ENCODE results near the gene SCN4A. TPM values are rescaled to one million over a fixed set of nuclear protein-coding genes. Genes with fewer than 3 reads are reported as not detected.

The SCN4A gene
- total and polyA plus RNA-seq, 8 donors, result 0.04 to 1.7 (median 0.29) TPM

DNA sequence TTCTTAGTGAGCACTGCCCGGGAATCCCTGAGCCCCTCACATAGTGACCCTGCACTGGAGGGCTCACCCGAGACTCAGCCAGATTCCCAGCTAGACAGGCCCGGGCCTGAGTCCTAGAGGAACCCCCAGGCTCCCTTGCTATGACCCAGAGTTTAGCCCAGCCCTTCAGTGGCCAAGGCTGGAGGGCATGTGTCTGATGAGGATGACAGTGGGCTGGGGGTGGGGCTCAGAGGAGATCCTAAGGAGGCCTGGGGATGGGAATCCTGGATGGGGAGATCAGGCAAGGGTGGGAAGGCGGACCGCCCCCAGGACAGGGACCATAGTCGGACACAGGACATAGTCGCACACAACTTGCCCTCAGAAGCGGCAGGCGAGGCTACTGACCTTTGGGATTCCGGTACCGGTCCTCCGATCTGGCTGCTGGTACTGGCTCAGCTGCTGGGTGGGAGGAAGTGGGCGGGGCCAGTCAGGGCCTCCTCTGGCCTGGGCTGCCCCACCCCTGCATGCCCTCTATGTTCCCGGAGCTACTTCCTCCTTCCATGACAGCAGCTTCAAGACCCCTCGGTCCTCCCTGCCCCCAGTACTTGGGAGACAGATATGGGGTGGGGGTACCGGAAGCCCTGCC, 41.7 kb downstream of the SCN4A start:
- no peaks in the 10 kb centered on the region for H3K36me3 ChIP-seq
- ATAC-seq, result peak in 3 of 4 donors; percentile 47 to 79 (median 55)
- H3K27me3 ChIP-seq, result no peaks in the 10 kb centered on the region
- intact Hi-C loops (cut with DNase I), result no loop called here
- H3K4me1 ChIP-seq, result no peaks in the 10 kb centered on the region
- 74 to 79% methylated on average over 13 to 16 of the region's 16 CpGs for WGBS, 2 donors
- DNase-seq, result peak in 2 of 6 donors; percentile 20 to 57
- TF ChIP-seq, protein P1, sequence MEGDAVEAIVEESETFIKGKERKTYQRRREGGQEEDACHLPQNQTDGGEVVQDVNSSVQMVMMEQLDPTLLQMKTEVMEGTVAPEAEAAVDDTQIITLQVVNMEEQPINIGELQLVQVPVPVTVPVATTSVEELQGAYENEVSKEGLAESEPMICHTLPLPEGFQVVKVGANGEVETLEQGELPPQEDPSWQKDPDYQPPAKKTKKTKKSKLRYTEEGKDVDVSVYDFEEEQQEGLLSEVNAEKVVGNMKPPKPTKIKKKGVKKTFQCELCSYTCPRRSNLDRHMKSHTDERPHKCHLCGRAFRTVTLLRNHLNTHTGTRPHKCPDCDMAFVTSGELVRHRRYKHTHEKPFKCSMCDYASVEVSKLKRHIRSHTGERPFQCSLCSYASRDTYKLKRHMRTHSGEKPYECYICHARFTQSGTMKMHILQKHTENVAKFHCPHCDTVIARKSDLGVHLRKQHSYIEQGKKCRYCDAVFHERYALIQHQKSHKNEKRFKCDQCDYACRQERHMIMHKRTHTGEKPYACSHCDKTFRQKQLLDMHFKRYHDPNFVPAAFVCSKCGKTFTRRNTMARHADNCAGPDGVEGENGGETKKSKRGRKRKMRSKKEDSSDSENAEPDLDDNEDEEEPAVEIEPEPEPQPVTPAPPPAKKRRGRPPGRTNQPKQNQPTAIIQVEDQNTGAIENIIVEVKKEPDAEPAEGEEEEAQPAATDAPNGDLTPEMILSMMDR (IDR thresholded peaks at IDR 0.05), result no peak
- no peak overlapping the region for H3K4me3 ChIP-seq
- no peaks in the 10 kb centered on the region for H3K9me3 ChIP-seq
- no peak overlapping the region for H3K27ac ChIP-seq
- no peak for FAIRE-seq

DNA sequence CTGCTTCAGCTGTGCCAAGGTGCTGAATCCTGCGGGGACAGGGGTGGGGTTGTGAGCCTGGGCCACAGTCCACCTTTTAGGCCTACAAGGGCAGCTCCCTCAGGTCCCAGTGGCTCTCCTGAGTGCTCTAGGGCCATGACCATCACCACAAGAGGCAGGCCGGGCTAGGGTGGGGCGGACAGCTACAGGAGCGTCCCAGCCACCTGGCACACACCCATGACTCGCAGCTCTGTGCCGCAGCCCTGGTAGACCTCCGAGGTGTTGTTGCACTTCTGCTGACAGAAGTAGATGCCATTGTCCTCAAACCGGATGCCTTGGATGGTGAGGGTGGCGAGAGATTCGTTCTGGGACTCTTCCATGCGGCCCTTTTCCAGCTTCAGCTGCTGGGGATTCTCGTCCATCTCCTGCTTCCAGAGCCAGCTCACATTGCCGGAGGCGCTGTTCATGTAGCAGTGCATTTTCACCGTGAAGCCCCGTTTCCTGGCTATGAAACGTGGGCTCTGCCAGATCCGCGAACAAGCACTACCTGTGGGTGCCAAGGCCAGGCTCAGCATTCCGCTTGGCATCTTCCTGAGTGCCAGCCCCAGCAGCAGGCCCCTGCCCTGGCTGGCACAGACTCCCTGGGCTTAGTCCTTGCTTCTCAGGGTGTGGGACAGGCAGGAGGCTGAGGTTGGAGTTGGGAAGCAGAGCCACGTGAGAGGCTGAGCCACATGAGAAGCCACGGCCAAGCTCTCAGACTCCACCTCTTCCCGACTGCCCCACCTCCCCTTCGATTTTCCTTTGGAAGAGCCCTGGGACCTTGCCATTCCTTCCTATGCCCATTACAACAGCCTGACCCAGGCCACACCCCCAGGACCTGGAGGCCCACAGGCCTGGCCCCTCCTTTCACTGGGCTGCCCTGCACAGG, 42.6 kb downstream of the SCN4A start:
- H3K27ac ChIP-seq, result no peak overlapping the region
- no peaks in the 10 kb centered on the region for H3K27me3 ChIP-seq
- DNase-seq (peak in 2 of 6 donors; percentile 14 to 50), FAIRE-seq (no peak), ATAC-seq (peak in 3 of 4 donors; percentile 36 to 56 (median 44))
- no peaks in the 10 kb centered on the region for H3K36me3 ChIP-seq
- H3K4me3 ChIP-seq, result no peak overlapping the region
- intact Hi-C loops (cut with DNase I), result no loop called here
- H3K9me3 ChIP-seq, result no peaks in the 10 kb centered on the region
- H3K4me1 ChIP-seq, result no peaks in the 10 kb centered on the region
- 79 to 85% methylated on average over 22 to 24 of the region's 24 CpGs for WGBS, 2 donors
- TF ChIP-seq, protein P1 (IDR thresholded peaks at IDR 0.05), result no peak

DNA sequence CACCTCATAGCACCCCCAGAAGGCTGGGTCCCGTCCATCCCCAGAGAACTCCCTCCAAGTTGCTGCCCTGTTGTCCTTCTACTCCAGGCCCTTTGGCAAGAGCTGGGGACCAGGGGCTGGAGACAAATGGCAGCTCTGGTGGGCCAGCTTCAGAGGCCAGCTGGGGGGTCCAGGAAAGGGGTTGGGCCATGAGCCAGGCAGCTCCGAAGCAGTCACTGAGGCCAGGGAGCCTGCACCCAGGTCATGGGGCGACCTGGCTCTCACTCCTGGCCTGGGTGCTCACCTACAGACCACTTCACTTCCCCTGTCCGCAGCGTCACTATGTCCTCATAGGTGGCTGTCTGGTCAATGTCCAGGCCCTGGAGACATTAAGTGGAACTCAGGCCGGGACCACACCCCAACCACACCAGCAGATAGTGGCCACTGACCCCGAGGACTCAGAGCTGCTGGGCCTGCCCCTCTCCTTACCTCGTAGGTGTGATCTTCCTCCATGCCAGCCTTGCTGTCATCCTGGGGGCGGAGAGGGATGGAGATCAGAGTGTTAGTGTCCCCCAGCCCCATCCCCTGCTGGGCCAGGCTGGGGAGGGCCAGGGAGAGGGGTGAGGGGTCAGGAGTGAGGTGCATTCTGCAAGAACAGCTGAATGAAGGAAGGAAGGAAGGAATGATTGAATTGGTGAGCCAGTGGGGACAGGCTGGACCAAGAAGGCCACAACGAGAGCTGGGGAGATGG, 43.6 kb downstream of the SCN4A start:
- no peak for ATAC-seq
- H3K4me3 ChIP-seq, result no peak overlapping the region
- intact Hi-C loops (cut with DNase I), result no loop called here
- FAIRE-seq, result no peak
- H3K36me3 ChIP-seq, result no peaks in the 10 kb centered on the region
- no peaks in the 10 kb centered on the region for H3K9me3 ChIP-seq
- H3K27me3 ChIP-seq, result no peaks in the 10 kb centered on the region
- no peak overlapping the region for H3K27ac ChIP-seq
- TF ChIP-seq, protein P1 (IDR thresholded peaks at IDR 0.05), result no peak
- DNase-seq, result peak in 2 of 6 donors; percentile 6 to 35
- no peaks in the 10 kb centered on the region for H3K4me1 ChIP-seq
- 86 to 88% methylated on average over 10 of the region's 10 CpGs for WGBS, 2 donors

DNA sequence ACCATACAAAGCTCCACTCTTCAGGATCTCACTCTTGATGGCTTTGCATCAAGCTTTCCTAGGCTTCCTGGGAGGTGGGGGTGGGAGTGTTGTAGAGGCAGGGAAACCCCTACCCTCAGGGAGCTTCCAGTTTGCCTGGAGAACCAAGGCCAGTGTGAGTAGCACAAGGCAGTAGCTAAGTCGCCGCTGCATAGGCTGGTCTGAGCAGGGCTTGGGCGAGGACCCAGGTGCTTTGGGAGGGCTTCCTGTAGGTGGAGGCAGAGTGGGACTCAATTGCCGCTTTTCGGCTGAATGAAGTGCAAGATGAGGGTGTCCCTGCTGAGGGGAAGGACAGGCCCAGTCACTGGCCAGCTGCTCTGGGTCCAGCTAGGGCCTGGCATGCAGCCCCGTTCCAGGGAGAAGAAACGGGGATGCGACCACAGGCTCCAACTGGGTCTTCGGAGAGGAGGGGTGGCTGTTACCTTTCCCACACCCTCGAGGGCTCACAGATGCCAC, 44.5 kb downstream of the SCN4A start:
- Histone ChIP-seq H3K36me3 (no peaks in the 10 kb centered on the region), H3K4me1 (no peaks in the 10 kb centered on the region), H3K27ac (no peak overlapping the region), H3K4me3 (no peak overlapping the region), H3K9me3 (no peaks in the 10 kb centered on the region), H3K27me3 (no peaks in the 10 kb centered on the region)
- intact Hi-C loops (cut with DNase I), result no loop called here
- TF ChIP-seq, protein P1 (IDR thresholded peaks at IDR 0.05), result no peak
- 83 to 84% methylated on average over 10 of the region's 10 CpGs for WGBS, 2 donors
- ATAC-seq (no peak), FAIRE-seq (no peak), DNase-seq (peak in 2 of 6 donors; percentile 3 to 23)

Data from pancreas (tissue), 10 donors.